ENCODE data around the gene KCNIP3. TPM values are rescaled to one million over a fixed set of nuclear protein-coding genes. Genes with fewer than 3 reads are reported as not detected.
"Not testable (repeated sequence)": the region's sequence is repeated elsewhere in the genome, so short reads cannot be mapped to it uniquely, and the experiment has no call there.

KCNIP3 gene
- total RNA-seq, 2 donors from 2014 or later = 1.5 to 2.3 TPM

- no peaks in the 10 kb centered on the region for H3K4me1 ChIP-seq
- DNase-seq = no peak
These were observed 77.3 kb downstream of the KCNIP3 start for GRCh38 chr2:95374451-95374920.

GRCh38 chr2:95374921-95375471 is 77.8 kb downstream of the KCNIP3 start:
- Histone ChIP-seq H3K36me3 (no peaks in the 10 kb centered on the region), H3K9me3 (no peaks in the 10 kb centered on the region), H3K4me3 (no peak overlapping the region), H3K27me3 (no peaks in the 10 kb centered on the region), H3K9ac (ENCODE audit: low read depth in 2 of 2, low read length in 2 of 2) (no peak overlapping the region), H3K27ac (no peak overlapping the region), H3K4me1 (no peaks in the 10 kb centered on the region)
- intact Hi-C loops (cut with DNase I) = no loop called here
- no peak for TF ChIP-seq CTCF (IDR thresholded peaks at IDR 0.05)
- DNase-seq = no peak

More at GRCh38 chr2:95374451-95374920, 77.3 kb downstream of the KCNIP3 start:
- no peak overlapping the region for H3K4me3 ChIP-seq
- no peaks in the 10 kb centered on the region for H3K36me3 ChIP-seq
- no peak overlapping the region for H3K27ac ChIP-seq
- H3K9me3 ChIP-seq = no peaks in the 10 kb centered on the region
- H3K9ac ChIP-seq (ENCODE audit: low read depth in 2 of 2, low read length in 2 of 2) = no peak overlapping the region
- H3K27me3 ChIP-seq = no peaks in the 10 kb centered on the region
- intact Hi-C loops (cut with DNase I) = no loop called here
- TF ChIP-seq CTCF (IDR thresholded peaks at IDR 0.05) = no peak

GRCh38 chr2:95375532-95376150 is 78.5 kb downstream of the KCNIP3 start:
- intact Hi-C loops (cut with DNase I) = no loop called here
- TF ChIP-seq CTCF (IDR thresholded peaks at IDR 0.05) = no peak
- H3K4me1 ChIP-seq = no peaks in the 10 kb centered on the region

GRCh38 chr2:95376311-95377215 is 79.4 kb downstream of the KCNIP3 start:
- no peak for TF ChIP-seq CTCF (IDR thresholded peaks at IDR 0.05)
- H3K9ac ChIP-seq (ENCODE audit: low read depth in 2 of 2, low read length in 2 of 2) = no peak overlapping the region
- intact Hi-C loops (cut with DNase I) = no loop called here
- no peak overlapping the region for H3K4me3 ChIP-seq
- no peaks in the 10 kb centered on the region for H3K9me3 ChIP-seq
- DNase-seq = no peak
- no peaks in the 10 kb centered on the region for H3K4me1 ChIP-seq
- no peaks in the 10 kb centered on the region for H3K27me3 ChIP-seq
- no peak overlapping the region for H3K27ac ChIP-seq
- no peaks in the 10 kb centered on the region for H3K36me3 ChIP-seq

More at GRCh38 chr2:95375532-95376150, 78.5 kb downstream of the KCNIP3 start:
- no peaks in the 10 kb centered on the region for H3K36me3 ChIP-seq
- no peak overlapping the region for H3K27ac ChIP-seq
- no peak for DNase-seq
- no peak overlapping the region for H3K9ac ChIP-seq (ENCODE audit: low read depth in 2 of 2, low read length in 2 of 2)
- H3K9me3 ChIP-seq = no peaks in the 10 kb centered on the region
- H3K4me3 ChIP-seq = no peak overlapping the region
- no peaks in the 10 kb centered on the region for H3K27me3 ChIP-seq

GRCh38 chr2:95377216-95378123 is 80.3 kb downstream of the KCNIP3 start:
- Histone ChIP-seq H3K4me3 (no peak overlapping the region), H3K27ac (no peak overlapping the region), H3K9ac (ENCODE audit: low read depth in 2 of 2, low read length in 2 of 2) (no peak overlapping the region), H3K4me1 (no peaks in the 10 kb centered on the region), H3K27me3 (no peaks in the 10 kb centered on the region), H3K9me3 (no peaks in the 10 kb centered on the region), H3K36me3 (no peaks in the 10 kb centered on the region)
- intact Hi-C loops (cut with DNase I) = no loop called here
- DNase-seq = no peak
- no peak for TF ChIP-seq CTCF (IDR thresholded peaks at IDR 0.05)

GRCh38 chr2:95378281-95378680 is 81.1 kb downstream of the KCNIP3 start:
- H3K36me3 ChIP-seq; H3K9me3 ChIP-seq; H3K4me1 ChIP-seq; DNase-seq; H3K27me3 ChIP-seq; intact Hi-C loops (cut with DNase I); H3K9ac ChIP-seq (ENCODE audit: low read depth in 2 of 2, low read length in 2 of 2); H3K27ac ChIP-seq; H3K4me3 ChIP-seq: not testable (repeated sequence)
